Heart left ventricle (tissue), 16 donors: ENCODE measurements around the gene CDK18. TPM values are rescaled to one million over a fixed set of nuclear protein-coding genes. Genes with fewer than 3 reads are reported as not detected.

ENCODE experiments used
- ATAC-seq, 4 donors: fragments of 200-7000 bp; cut with Tn5 transposase; one replicate each; pipeline ENCODE4 v1.9.1; 2020 to 2022; ENCODE audit warnings: moderate library complexity in 4 of 4, mild to moderate bottlenecking in 3 of 4, moderate number of reproducible peaks in 1 of 4
- DNase-seq, 5 donors: peaks; one replicate each; pipeline ENCODE4 v3.0.0-alpha.2; 2020
- H3K27ac ChIP-seq, 12 donors: fragments of 200-600 bp; sonication (generic) in 4 of 12; one replicate each; pipeline versions ENCODE4 v1.5.0 to v1.8.0; 2016 to 2022; ENCODE audit warnings: mild to moderate bottlenecking in 2 of 12
- H3K27me3 ChIP-seq, 9 donors: fragments of 200-600 bp; sonication (generic) in 2 of 9; one replicate each; pipeline versions ENCODE4 v1.5.1 to v1.8.0; 2016 to 2022; ENCODE audit warnings: mild to moderate bottlenecking in 3 of 9
- H3K36me3 ChIP-seq, 9 donors: fragments of 200-600 bp; sonication (generic) in 2 of 9; one replicate each; pipeline versions ENCODE4 v1.5.0 to v1.8.0; 2018 to 2022; ENCODE audit warnings: mild to moderate bottlenecking in 2 of 9
- H3K4me1 ChIP-seq, 12 donors: fragments of 200-600 bp; sonication (generic) in 4 of 12; one replicate each; pipeline versions ENCODE4 v1.5.0 to v1.8.0; 2016 to 2022; ENCODE audit warnings: mild to moderate bottlenecking in 3 of 12
- H3K4me3 ChIP-seq, 12 donors: fragments of 200-600 bp; sonication (generic) in 4 of 12; one replicate each; pipeline versions ENCODE4 v1.5.0 to v1.8.0; 2017 to 2022; ENCODE audit warnings: mild to moderate bottlenecking in 9 of 12, moderate library complexity in 4 of 12
- H3K9me3 ChIP-seq, 12 donors: fragments of 200-600 bp; sonication (generic) in 4 of 12; one replicate each; pipeline versions ENCODE4 v1.5.0 to v1.8.0; 2016 to 2022; ENCODE audit warnings: mild to moderate bottlenecking in 1 of 12
- CTCF ChIP-seq, 12 donors: fragments of 200-600 bp; sonication (generic) in 4 of 12; IDR thresholded peaks; one replicate each; pipeline versions ENCODE4 v1.5.0 to v1.8.0; 2018 to 2022; ENCODE audit warnings: antibody characterized with exemption in 12 of 12, mild to moderate bottlenecking in 5 of 12
- POLR2A ChIP-seq, 2 donors: fragments of 450-650 bp; IDR thresholded peaks; one replicate each; pipeline ENCODE4 v1.6.1; 2017; ENCODE audit warnings: antibody characterized with exemption in 2 of 2, mild to moderate bottlenecking in 2 of 2, moderate library complexity in 2 of 2
- WGBS, 4 donors: extraction: QIAGEN DNeasy Blood & Tissue Kit in 2 of 4; methylation state at CpG; one replicate each; pipeline versions ENCODE4 v1.1.5 to v1.1.7; 2013 to 2018; 5-methylcytosine and 5-hydroxymethylcytosine counted together
- intact Hi-C, 10 donors: fragments of 100-400 bp; cut with DNase I; formaldehyde crosslinking; loops; one replicate each; pipeline versions ENCODE4 v1.11.1 to v1.14.2; 2022
- polyA plus RNA-seq, 2 donors: library from polyadenylated mRNA; stranded (reverse); fragments of 200-250 nt; gene quantifications; one replicate each; pipeline ENCODE4 v1.2.3, GENCODE V29; 2013
- total RNA-seq, 9 donors: library from RNA; depleted of rRNA in 2 of 9; stranded (reverse); fragments of >200 nt in 2 of 9; fragmentation: NEBNext Ultra II Directional in 3 of 9; extraction: Animal tissue kit (Norgen Biotek cat#: 25700) in 3 of 9; gene quantifications; one replicate each; pipeline versions ENCODE4 v1.1.0 to v1.2.4, GENCODE V29; 2016 to 2023
- donor health status: ischemic (EF 13 %, LVEDD 7.1; RV severe dilation, severe dysfunction).
- donor health status: healthy with polysubstance abuse.
- donor health status: DM: no; HTN: yes; CAD: no.
- donor health status: DM: no; HTN: no; CAD: no.
- donor health status: ischemic (EF 25% LVEDD 6.9; RV normal size, moderate dysfunction).
- donor health status: ischemic (EF 25% LVEDD 5.7; RV mildly dilated, moderate dysfunction).
- donor health status: healthy.
- donor health status: DM: yes; HTN: yes; CAD: no.
- donor health status: ischemic (EF 35%, LVEDD 5.7; RV mildly dilated, moderate dysfunction).
- donor health status: nonischemic (EF 11% LVEDD 7.7; RV severe dilation, severe dysfunction).
- donor health status: DM: yes; HTN: yes; CAD: no.
- donor health status: PGD.
- donor health status: ischemic (EF 29% LVEDD 5.4; RV normal size, mild dysfunction).
- donor health status: nonischemic (EF 23%, LVEDD 6.1; RV moderate dilation, normal function).

CDK18 gene
- total and polyA plus RNA-seq, 11 donors = 62.5 to 198 (median 141) TPM

DNA sequence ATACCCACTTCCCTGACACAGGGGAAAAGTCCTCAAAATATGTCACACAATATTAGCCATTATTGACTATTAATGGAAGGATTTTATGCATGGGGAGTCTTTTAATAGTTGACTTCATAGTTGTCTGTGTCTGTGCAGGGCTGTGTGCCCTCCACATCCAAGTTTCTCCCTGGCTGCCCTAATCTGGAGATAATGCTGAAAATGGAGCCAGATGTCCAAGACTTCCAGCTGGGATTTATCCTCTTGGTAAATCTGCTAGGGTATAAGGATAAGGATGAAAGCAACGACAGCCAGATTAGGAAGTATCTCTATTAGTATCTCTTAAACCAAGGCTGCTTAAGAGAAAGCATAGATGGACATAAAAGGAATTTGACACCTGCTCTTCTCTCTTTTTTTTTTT lies 42.1 kb downstream of the CDK18 start:
- intact Hi-C loops = no loop called here
- H3K9me3 ChIP-seq = no peaks in the 10 kb centered on the region
- H3K27ac ChIP-seq = no peak overlapping the region
- ATAC-seq (no peak), DNase-seq (no peak)
- H3K4me1 ChIP-seq = peaks cover 0 to 21% (median 17%) of the 10 kb centered on the region in 12 donors
- H3K36me3 ChIP-seq = no peaks in the 10 kb centered on the region
- TF ChIP-seq CTCF (IDR thresholded peaks at IDR 0.05) (no peak), POLR2A (IDR thresholded peaks at IDR 0.05) (no peak)
- H3K4me3 ChIP-seq = no peak overlapping the region
- 43 to 73% (median 70%) methylated on average over 1 of the region's 1 CpG for WGBS, 4 donors
- peaks cover 0 to 20% (median 0%) of the 10 kb centered on the region in 9 donors for H3K27me3 ChIP-seq

GRCh38 chr1:205547936-205548827 lies 43.7 kb downstream of the CDK18 start:
- Histone ChIP-seq H3K27me3 (peaks cover 0 to 23% (median 0%) of the 10 kb centered on the region in 9 donors), H3K9me3 (no peaks in the 10 kb centered on the region), H3K27ac (no peak overlapping the region), H3K4me3 (no peak overlapping the region), H3K36me3 (no peaks in the 10 kb centered on the region), H3K4me1 (peaks cover 0 to 16% (median 11%) of the 10 kb centered on the region in 12 donors)
- ATAC-seq (no peak), DNase-seq (no peak)
- 67 to 76% (median 69%) methylated on average over 15 of the region's 15 CpGs for WGBS, 4 donors
- TF ChIP-seq CTCF (IDR thresholded peaks at IDR 0.05) = no peak
- no peak for TF ChIP-seq POLR2A (IDR thresholded peaks at IDR 0.05)
- intact Hi-C loops = no loop called here

- no peak overlapping the region for H3K4me3 ChIP-seq
- TF ChIP-seq CTCF (IDR thresholded peaks at IDR 0.05) (no peak), POLR2A (IDR thresholded peaks at IDR 0.05) (no peak)
- peaks cover 0 to 11% (median under 1%) of the 10 kb centered on the region in 12 donors for H3K9me3 ChIP-seq
- 81 to 89% (median 87%) methylated on average over 3 of the region's 3 CpGs for WGBS, 4 donors
- H3K27ac ChIP-seq = no peak overlapping the region
- intact Hi-C loops = no loop called here
- H3K27me3 ChIP-seq = peaks cover 0 to 34% (median 12%) of the 10 kb centered on the region in 9 donors
- ATAC-seq (no peak), DNase-seq (no peak)
- no peaks in the 10 kb centered on the region for H3K4me1 ChIP-seq
- no peaks in the 10 kb centered on the region for H3K36me3 ChIP-seq
Measured at GRCh38 chr1:205554026-205554811, 49.8 kb downstream of the CDK18 start.
